ENCODE measurements around the gene PDCD1.

- TF ChIP-seq CTCF (IDR thresholded peaks at IDR 0.05) (no peak), POLR2A (IDR thresholded peaks at IDR 0.05) (no peak)
Observed at GRCh38 chr2:241855245-241855887, 3.3 kb downstream of the PDCD1 start.

Measured in thyroid gland (tissue), 4 donors.